OCI-LY7 (cell line): Measurements from ENCODE around the gene CEND1. TPM values are rescaled to one million over a fixed set of nuclear protein-coding genes. Genes with fewer than 3 reads are reported as not detected.

Experiments
- BruUV-seq: library from RNA; stranded (reverse); fragments of 400-500 nt; replicated peaks from 2 replicates; lab custom pipeline; 2021; lab: Mats Ljungman, UMichigan
- CTCF ChIA-PET: fragments of 300-600 bp; sonication (Branson Sonifier 250); formaldehyde crosslinking; loops from one replicate; lab custom pipeline; 2022; ENCODE audit warnings: antibody characterized with exemption; ENCODE audit not compliant: unreplicated experiment; lab: Charles Lee
- POLR2A ChIA-PET: fragments of 300-600 bp; sonication (Branson Sonifier 250); formaldehyde crosslinking; loops from one replicate; lab custom pipeline; 2022; ENCODE audit warnings: antibody characterized with exemption; lab: Charles Lee
- DNase-seq: peaks from one replicate; pipeline ENCODE4 v3.0.0-alpha.2; 2015; ENCODE audit warnings: low spot score
- H2AFZ ChIP-seq: fragments of 200-600 bp; sonication (generic), shearing (Covaris generic); 2 replicates; pipeline ENCODE4 v1.6.1; 2014; ENCODE audit warnings: mild to moderate bottlenecking, antibody characterized with exemption, low read length, moderate library complexity
- H3K27ac ChIP-seq: fragments of 200-600 bp; sonication (generic); 2 replicates; pipeline ENCODE4 v1.5.1; 2014; ENCODE audit warnings: mixed run types, low read depth, mild to moderate bottlenecking, moderate library complexity, low read length, inconsistent platforms; ENCODE audit not compliant: poor library complexity, severe bottlenecking
- H3K36me3 ChIP-seq: fragments of 200-600 bp; sonication (generic); 2 replicates; pipeline ENCODE4 v1.6.1; 2014; ENCODE audit warnings: mild to moderate bottlenecking, antibody characterized with exemption, low read length, moderate library complexity, mixed read lengths; ENCODE audit not compliant: insufficient read depth
- H3K4me1 ChIP-seq: fragments of 200-600 bp; sonication (generic); 2 replicates; pipeline ENCODE4 v1.5.1; 2014; ENCODE audit warnings: mild to moderate bottlenecking, low read length; ENCODE audit not compliant: insufficient read depth, poor library complexity, severe bottlenecking
- H3K4me2 ChIP-seq: fragments of 200-600 bp; sonication (generic); 2 replicates; pipeline ENCODE4 v1.6.1; 2014; ENCODE audit warnings: mild to moderate bottlenecking, low read length
- H3K4me3 ChIP-seq: fragments of 200-600 bp; sonication (generic); 2 replicates; pipeline ENCODE4 v1.5.1; 2014; ENCODE audit warnings: mild to moderate bottlenecking, low read depth, low read length; ENCODE audit not compliant: poor library complexity, severe bottlenecking
- H3K79me2 ChIP-seq: fragments of 200-600 bp; sonication (generic); 2 replicates; pipeline ENCODE4 v1.6.1; 2016; ENCODE audit warnings: low read depth, mild to moderate bottlenecking, low read length, moderate library complexity, mixed read lengths; ENCODE audit not compliant: insufficient read depth
- H3K9me2 ChIP-seq: fragments of 200-600 bp; sonication (generic); 2 replicates; pipeline ENCODE4 v1.6.1; 2016; ENCODE audit warnings: mild to moderate bottlenecking, low read length, mixed read lengths; ENCODE audit not compliant: insufficient read depth
- H3K9me3 ChIP-seq: fragments of 200-600 bp; sonication (generic); 2 replicates; pipeline ENCODE4 v1.6.1; 2014; ENCODE audit warnings: mild to moderate bottlenecking, mixed run types, low read length, mixed read lengths
- H4K20me1 ChIP-seq: fragments of 200-600 bp; sonication (generic); 2 replicates; pipeline ENCODE4 v1.6.1; 2014; ENCODE audit warnings: mild to moderate bottlenecking, antibody characterized with exemption, low read length, moderate library complexity, mixed read lengths; ENCODE audit not compliant: insufficient read depth
- EZH2phosphoT487 ChIP-seq: fragments of 200-600 bp; sonication (generic); IDR thresholded peaks from 2 replicates; pipeline ENCODE4 v1.6.1; 2018; ENCODE audit warnings: low read depth, borderline replicate concordance, mild to moderate bottlenecking, mixed run types, antibody characterized with exemption, low read length, moderate library complexity, mixed read lengths
- intact Hi-C: fragments of 100-400 bp; cut with micrococcal nuclease; formaldehyde crosslinking; loops from one replicate; pipeline ENCODE4 v1.10.0; 2022; ENCODE audit not compliant: unreplicated experiment
- total RNA-seq, 2 experiments: library from RNA; depleted of rRNA in 1 of 2; stranded (reverse); fragments of >200 nt in 1 of 2; shearing (Covaris generic) in 1 of 2; gene quantifications; 2 replicates each; pipeline ENCODE4 v1.2.3, GENCODE V29; 2014 to 2022
- TF ChIP-seq, protein P1 (sequence below): fragments of 200-600 bp; sonication (generic); conservative IDR thresholded peaks from 2 replicates; pipeline ENCODE4 v1.5.1; 2014; ENCODE audit warnings: mild to moderate bottlenecking, antibody characterized with exemption, low read length, moderate library complexity, mixed read lengths

Gene CEND1
- total RNA-seq, 2 experiments from 2014 or later: 17.5 to 32.5 TPM

DNA sequence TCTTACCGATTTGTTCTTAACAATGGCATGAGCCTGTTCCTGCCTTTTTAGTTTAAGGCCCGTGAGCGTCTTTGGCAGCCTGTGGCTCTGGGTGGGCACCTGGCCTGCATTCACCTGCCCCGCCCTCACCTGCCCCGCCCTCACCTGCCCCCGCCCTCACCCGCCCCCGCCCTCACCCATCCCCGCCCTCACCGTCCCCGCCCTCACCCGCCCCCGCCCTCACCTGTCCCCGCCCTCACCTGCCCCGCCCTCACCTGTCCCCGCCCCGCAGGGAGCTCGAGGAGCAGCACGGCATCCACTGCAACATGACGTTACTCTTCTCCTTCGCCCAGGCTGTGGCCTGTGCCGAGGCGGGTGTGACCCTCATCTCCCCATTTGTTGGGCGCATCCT lies 26.8 kb downstream of the CEND1 start:
- peaks cover 4% of the 10 kb centered on the region; the same call in 1 of the 2 replicates for H4K20me1 ChIP-seq
- POLR2A ChIA-PET: no interaction called here
- BruUV-seq: no TSS peak

DNA sequence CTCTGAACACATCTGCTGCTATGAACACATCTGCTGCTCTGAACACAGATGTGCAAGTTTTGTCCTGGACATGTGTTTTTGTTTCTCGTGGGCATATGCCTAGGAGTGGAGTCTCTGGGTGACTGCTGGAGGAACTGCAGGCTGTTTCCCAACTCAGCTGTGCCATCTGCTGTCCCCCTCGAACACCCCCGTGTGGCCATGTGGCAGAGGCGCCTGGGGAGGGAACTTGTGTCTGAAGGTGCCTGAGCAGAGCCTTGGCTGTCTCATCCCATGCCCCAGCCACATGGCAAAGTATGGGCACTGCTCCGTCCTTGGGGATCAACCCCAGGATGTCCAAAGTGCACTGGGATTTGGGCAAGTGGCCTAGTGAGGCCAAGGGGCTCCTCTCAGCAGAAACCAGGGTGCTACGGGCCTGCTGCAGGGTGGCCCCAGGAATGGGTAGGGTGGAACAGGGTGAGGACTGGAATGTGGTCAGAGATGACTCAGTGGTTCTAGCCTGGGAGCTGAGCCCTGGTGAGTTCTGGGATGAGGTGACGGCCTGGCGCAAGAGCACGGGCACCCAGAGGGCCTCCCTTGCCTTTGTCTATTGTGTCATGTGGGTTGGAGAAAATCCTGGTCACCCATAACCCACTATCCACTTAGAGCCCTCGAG lies 27.3 kb downstream of the CEND1 start:
- intact Hi-C loops: no loop called here
- H3K4me1 ChIP-seq: no peaks in the 10 kb centered on the region
- no TSS peak for BruUV-seq
- no peaks in the 10 kb centered on the region for H3K79me2 ChIP-seq
- POLR2A ChIA-PET: no interaction called here
- peak; percentile 43 for DNase-seq
- peaks cover 4% of the 10 kb centered on the region; the same call in 1 of the 2 replicates for H4K20me1 ChIP-seq
- no peak overlapping the region for H2AFZ ChIP-seq
- no peaks in the 10 kb centered on the region for H3K9me3 ChIP-seq
- H3K4me2 ChIP-seq: no peak overlapping the region
- H3K4me3 ChIP-seq: no peak overlapping the region
- H3K27ac ChIP-seq: no peak overlapping the region
- TF ChIP-seq, protein P1, sequence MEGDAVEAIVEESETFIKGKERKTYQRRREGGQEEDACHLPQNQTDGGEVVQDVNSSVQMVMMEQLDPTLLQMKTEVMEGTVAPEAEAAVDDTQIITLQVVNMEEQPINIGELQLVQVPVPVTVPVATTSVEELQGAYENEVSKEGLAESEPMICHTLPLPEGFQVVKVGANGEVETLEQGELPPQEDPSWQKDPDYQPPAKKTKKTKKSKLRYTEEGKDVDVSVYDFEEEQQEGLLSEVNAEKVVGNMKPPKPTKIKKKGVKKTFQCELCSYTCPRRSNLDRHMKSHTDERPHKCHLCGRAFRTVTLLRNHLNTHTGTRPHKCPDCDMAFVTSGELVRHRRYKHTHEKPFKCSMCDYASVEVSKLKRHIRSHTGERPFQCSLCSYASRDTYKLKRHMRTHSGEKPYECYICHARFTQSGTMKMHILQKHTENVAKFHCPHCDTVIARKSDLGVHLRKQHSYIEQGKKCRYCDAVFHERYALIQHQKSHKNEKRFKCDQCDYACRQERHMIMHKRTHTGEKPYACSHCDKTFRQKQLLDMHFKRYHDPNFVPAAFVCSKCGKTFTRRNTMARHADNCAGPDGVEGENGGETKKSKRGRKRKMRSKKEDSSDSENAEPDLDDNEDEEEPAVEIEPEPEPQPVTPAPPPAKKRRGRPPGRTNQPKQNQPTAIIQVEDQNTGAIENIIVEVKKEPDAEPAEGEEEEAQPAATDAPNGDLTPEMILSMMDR: peak; percentile 39; the same call in 1 of the 2 replicates
- TF ChIP-seq EZH2phosphoT487: no peak
- peaks cover 98% of the 10 kb centered on the region for H3K36me3 ChIP-seq
- CTCF ChIA-PET: no interaction called here
- no peaks in the 10 kb centered on the region for H3K9me2 ChIP-seq

More for the DNA sequence above, 26.8 kb downstream of the CEND1 start:
- DNase-seq: no peak
- Histone ChIP-seq H3K4me1 (no peaks in the 10 kb centered on the region), H3K4me3 (no peak overlapping the region), H3K27ac (no peak overlapping the region), H3K36me3 (peaks cover 95% of the 10 kb centered on the region), H2AFZ (no peak overlapping the region), H3K79me2 (no peaks in the 10 kb centered on the region), H3K9me3 (no peaks in the 10 kb centered on the region), H3K4me2 (no peak overlapping the region), H3K9me2 (no peaks in the 10 kb centered on the region)
- intact Hi-C loops: no loop called here
- CTCF ChIA-PET: interaction anchor here (1.7 kb wide), 1 partner anchor 14 kb away, joined by 4 read pairs; no protein-coding TSS in a partner anchor
- no peak for TF ChIP-seq EZH2phosphoT487
- TF ChIP-seq, protein P1: no peak

DNA sequence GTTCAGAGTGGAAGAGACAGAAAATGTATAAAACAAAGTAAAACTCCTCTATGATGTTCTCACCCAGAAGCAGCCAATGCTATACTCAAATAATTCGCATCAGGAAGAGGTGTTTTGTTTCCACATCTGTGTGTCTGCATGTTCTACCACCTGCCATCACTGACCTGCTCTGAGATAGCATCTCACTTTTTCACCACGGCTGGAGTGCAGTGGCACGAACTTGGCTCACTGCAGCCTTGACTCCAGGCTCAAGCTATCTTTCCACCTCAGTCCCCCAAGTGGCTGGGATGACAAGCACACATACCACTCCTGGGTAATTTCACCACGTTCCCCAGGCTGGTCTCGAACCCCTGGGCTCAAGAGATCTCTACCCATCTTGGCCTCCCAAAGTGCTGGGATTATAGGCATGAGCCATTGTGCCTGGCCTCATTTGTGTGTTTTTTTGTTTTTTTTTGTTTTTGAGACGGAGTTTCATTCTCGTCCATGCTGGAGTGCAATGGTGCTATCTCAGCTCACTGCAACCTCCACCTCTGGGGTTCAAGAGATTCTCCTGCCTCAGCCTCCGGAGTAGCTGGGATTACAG lies 28.3 kb downstream of the CEND1 start:
- CTCF ChIA-PET: no interaction called here
- DNase-seq: no peak
- H3K4me1 ChIP-seq: no peaks in the 10 kb centered on the region
- POLR2A ChIA-PET: no interaction called here
- BruUV-seq: no TSS peak
- H4K20me1 ChIP-seq: peaks cover 4% of the 10 kb centered on the region; the same call in 1 of the 2 replicates
- intact Hi-C loops: no loop called here
- no peak overlapping the region for H3K27ac ChIP-seq
- H2AFZ ChIP-seq: no peak overlapping the region
- no peak overlapping the region for H3K4me3 ChIP-seq
- no peaks in the 10 kb centered on the region for H3K9me3 ChIP-seq
- TF ChIP-seq EZH2phosphoT487: no peak
- TF ChIP-seq, protein P1: no peak
- no peaks in the 10 kb centered on the region for H3K9me2 ChIP-seq
- no peaks in the 10 kb centered on the region for H3K79me2 ChIP-seq
- H3K4me2 ChIP-seq: no peak overlapping the region
- H3K36me3 ChIP-seq: peaks cover 98% of the 10 kb centered on the region
